Stimulated activated CD4-positive, alpha-beta T cell treated with anti-CD3 and anti-CD28 coated beads, Interleukin-4, amount 100 ng/mL, for 24 hours (primary cell): ENCODE data around the gene EVI5L.

Experiments
- DNase-seq: peaks from one replicate; pipeline ENCODE4 v3.0.0-alpha.2; 2020

Gene EVI5L

GRCh38 chr19:7818806-7819205 is 11.2 kb upstream of the EVI5L start:
- DNase-seq, result no peak

DNA sequence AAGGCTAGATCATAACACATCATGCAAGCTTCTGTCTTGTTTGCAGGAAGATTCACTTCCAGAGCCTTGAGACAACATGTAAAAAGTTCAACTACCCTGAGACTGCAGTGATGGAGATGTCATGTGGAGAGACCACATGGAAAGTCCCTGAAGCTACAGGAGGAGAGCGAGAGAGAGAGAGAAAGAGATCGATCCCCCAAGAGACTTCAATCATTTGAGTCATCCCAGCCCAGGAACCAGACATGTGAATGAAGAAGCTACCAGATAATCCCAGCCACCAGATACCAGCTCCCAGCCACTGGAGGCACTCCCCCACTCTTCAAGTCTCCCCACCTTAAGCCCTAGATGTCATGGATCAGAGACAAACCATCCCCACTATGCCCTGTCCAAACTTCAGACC is 10.7 kb upstream of the EVI5L start:
- no peak for DNase-seq

GRCh38 chr19:7820588-7820987 is 9.4 kb upstream of the EVI5L start:
- no peak for DNase-seq

DNA sequence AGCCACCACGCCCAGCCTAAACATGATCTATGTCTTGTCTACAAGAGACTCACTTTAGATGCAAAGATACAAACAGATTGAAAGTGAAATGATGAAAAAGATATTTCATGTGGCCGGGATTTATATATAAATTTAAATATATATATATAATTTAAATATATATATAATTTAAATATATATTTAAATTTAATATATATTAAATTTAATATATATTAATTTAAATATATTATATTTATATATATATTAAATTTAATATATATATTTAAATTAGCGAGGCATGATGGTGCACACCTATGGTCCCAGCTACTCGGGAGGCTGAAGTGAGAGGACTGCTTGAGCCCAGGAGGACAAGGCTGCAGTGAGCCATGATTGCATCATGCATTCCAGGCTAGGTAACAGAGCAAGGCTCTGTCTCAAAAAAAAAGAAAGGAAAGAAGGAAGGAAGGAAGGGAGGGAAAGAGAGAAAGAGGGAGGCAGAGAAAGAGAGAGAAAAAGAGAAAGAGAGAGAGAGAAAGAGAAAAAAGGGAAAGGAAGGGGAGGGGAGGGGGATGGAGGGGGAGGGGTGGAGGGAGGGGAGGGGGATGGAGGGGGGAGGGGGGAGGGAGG is 7.0 kb upstream of the EVI5L start:
- no peak for DNase-seq

DNA sequence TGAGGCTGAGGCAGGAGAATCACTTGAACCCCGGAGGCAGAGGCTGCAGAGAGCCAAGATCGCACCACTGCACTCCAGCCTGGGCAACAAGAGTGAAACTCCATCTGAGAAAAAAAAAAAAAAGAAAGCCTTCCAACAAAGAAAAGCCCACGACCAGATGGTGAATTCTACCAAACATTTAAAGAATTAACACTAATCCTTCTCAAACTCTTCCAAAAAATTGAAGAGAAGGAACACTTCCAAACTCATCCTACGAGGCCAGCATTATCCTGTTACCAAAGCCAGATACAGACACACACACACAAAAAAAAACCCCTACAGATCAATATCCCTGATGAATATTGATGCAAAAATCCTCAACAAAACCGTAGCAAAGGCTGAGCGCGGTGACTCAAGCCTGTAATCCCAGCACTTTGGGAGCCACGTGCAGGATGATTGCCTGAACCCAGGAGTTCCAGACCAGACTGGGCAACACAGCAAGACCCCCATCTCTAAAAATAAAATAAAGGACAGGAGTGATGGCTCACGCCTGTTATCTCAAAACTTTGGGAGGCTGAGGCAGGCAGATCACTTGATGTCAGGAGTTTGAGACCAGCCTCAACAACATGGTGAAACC is 6.2 kb upstream of the EVI5L start:
- DNase-seq, result no peak

DNA sequence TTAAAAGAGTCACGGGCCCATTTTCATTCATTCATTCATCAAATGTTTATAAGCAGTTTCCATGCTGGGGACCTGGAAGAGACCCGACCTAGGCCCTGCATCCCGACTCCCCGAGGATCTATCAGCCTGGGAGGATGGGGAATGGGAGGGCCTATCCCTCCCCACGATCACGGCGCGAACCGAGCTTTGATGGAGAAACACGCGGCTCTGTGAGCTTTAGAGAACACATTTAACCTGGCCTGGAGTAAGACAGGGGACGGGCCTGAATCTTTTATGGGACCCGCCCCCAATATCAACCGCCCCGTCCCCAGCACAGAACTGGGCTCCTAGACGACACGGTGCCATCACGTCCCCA is 875 bp upstream of the EVI5L start:
- no peak for DNase-seq

- DNase-seq, result no peak
These were observed 304 bp downstream of the EVI5L start for GRCh38 chr19:7830272-7830771.

GRCh38 chr19:7830823-7831222 is 805 bp downstream of the EVI5L start:
- no peak for DNase-seq

- no peak for DNase-seq
These were observed 1.4 kb downstream of the EVI5L start for GRCh38 chr19:7831452-7831851.

DNA sequence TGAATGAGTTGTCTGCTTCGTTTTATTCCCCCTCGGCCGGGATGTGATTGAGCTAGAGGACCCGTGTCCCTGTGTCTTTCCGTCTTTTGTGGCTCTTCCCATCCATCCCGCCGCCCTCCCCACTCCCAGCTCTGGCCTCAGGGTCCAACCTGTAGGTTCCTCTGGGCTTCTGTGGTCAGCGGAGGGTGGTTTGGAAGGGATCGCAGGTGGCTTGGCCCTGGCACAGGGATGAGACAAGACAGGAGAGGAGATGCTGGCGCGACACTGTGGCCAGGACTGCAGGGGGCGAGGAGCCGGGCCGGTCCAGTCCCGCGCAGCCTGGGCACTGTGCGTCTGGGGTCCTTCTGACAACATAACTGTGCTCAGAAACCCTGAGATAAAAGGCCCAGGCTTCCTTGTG is 2.0 kb downstream of the EVI5L start:
- DNase-seq, result no peak

- no peak for DNase-seq
These were observed 2.8 kb downstream of the EVI5L start for GRCh38 chr19:7832781-7833180.

DNA sequence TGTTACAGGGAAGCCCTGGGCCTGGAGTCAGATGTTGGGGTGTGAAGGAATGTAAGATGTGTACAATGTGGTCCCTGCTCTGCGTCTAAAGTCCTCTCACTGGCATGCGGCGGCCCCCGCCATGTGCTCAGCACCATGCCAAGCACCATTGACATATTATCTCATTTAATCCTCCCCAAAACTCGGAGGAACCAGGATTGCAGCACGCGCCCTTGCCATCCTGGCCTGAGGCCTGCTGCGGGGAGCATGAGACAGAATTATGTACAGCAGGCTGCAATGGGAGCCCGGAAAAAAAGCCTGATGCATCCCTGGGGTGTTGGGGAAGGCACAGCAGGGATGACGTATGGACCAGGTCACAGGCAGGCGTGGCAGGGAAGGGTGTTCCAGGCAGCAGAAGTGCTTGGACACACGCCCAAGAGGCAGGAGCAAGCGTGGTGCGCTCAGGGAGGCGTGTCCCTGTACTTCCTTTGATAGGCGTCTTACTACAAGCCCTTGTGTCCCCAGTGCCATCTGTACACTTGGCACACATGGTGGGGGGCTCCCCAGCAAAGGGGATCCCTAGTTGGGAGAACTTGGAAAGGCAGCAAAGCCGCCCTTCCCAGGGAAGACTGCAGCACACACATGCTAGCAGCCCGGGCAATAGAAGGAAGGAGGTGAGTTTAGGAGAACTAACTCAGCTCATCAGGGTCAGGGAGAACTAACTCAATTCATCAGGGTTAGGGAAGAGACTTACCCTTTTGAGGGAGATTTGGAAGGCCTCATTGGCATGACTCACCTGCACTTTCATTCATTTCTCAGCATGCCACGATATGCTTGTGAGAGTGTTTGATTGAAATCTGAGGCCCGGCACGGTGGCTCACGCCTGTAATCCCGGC is 3.4 kb downstream of the EVI5L start:
- no peak for DNase-seq

DNA sequence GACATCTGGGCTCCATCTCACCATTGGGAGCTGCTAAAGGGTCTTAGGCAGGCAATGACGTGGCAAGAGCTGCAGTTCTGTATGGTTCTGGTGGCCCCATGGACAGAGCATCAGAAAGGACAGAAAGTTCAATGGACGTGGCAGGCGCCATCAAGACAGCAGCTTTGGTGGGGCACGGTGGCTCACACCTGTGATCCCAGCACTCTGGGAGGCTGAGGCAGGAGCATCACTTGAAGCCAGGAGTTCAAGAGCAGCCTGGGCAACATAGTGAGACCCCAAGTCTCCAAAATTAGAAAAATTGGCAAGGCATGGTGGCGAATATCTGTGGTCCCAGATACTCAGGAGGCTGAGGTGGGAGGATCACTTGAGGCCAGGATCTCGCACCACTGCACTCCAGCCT is 9.5 kb downstream of the EVI5L start:
- DNase-seq, result no peak

DNA sequence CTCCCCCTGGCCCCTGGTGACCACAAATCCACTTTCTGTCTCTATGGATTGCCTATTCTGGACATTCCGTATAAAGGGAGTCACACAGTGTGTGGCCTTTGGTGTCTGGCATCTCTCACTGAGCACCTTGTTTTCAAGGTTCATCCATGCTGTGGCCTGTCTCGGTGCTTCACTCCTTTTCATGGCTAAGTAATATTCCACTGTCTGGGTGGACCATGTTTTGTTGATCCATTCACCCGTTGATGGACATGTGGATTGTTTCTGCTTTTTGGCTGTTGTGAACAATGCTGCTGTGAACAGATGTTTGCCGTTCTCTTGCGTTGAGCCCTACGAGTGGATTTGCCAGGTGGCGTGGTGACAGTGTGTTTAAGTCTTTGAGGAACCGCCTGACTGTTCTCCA is 10.6 kb downstream of the EVI5L start:
- no peak for DNase-seq

GRCh38 chr19:7841751-7842660 is 12.0 kb downstream of the EVI5L start:
- no peak for DNase-seq

DNA sequence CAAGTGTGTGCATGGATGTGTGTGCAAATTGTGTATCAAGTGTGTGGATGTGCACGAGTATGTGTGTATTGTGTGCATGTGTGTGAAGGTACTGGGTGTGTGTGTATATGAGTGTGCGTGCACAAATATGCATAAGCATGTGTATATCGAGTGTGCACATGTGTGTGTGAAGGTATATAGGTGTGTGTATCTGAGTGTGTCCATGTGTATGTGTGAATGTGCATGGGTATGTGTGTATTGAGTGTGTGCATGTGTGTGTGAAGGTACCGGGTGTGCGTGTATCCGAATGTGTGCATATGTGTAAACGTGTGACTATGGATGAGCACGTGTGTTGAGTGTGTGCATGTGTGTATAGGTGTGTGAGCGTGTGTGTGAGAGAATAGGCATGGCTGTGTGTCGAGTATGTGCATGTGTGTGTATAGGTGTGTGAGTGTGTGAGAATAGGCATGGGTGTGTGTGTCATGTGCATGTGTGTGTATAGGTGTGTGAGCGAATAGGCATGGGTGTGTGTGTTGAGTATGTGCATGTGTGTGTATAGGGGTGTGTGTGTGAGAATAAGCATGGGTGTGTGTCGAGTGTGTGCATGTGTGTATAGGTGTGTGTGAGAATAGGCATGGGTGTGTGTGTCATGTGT is 12.8 kb downstream of the EVI5L start:
- DNase-seq, result no peak

DNA sequence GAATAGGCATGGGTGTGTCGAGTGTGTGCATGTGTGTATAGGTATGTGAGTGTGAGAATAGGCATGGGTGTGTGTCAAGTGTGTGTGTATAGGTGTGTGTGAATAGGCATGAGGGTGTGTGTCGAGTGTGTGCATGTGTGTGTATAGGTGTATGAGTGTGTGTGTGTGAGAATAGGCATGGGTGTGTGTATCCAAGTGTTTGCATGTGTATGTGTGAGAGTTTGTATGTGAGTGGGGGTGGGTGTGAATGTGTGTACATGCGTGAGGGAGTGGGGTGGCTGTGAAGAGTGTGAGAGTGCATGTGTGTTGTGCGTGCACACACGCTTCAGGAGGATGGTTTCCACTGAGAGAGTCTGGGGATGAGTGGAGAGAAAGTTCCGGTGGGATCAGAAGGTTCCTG is 13.5 kb downstream of the EVI5L start:
- DNase-seq, result no peak

- no peak for DNase-seq
These were observed 14.4 kb downstream of the EVI5L start for GRCh38 chr19:7844405-7844804.

DNA sequence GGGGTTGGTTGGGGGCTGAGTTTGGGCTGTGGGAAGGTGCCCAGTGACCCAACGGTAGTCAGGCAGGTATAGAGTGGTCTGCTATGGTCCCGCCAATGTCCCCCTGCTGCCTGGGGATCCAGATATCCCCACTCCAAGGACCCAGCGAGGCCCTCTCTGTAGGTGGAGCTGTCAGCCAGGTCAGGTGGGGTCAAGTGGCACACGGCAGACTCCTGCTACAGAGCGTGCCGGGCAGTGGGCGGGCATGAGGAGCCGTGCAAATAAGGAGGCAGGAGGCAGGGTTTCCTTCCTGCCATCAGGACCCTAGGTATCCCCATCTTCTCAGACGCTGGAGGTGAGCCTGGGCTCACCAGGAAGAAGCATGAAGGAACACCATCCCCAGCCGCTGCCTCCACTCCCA is 14.9 kb downstream of the EVI5L start:
- no peak for DNase-seq

DNA sequence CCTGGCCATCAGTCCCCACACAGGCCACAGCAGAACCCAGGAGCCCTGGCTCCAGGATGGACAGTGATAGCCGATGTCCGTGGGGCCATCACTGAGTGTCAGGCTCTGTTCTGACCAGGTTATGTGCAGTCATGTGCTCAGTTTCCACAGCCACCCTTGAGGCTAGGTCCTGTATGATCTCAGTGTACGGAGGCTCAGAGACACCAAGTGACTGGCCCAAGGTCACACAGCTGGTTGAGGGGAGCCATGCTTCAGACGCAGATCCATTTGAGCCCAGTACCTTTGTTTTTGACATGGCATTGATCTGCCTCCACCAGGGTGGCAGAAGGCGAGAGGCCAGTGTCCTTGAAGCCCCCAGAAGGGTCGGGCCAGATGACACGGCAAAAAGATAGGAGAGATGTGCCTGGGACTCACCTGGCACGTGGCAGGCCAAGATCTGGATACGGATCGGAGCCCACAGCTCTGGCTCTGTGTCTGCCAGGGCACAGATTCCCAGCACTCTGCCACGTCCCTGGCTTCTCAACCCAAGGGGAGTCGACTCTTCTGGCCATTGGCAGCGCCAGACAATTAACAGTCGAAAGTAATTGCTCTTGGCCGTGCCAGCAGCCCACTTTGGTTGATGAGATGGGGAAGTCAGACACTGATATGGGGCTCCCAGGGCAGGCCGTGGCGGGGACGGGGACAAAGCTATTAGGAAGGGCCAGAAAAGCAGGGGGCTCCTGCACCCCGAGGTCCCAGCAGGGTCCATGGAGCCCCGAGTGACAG is 15.6 kb downstream of the EVI5L start:
- DNase-seq, result no peak

GRCh38 chr19:7846155-7846646 is 16.2 kb downstream of the EVI5L start:
- DNase-seq, result no peak

GRCh38 chr19:7847664-7848063 is 17.6 kb downstream of the EVI5L start:
- no peak for DNase-seq
